ENCODE data around the gene CFAP92.

CFAP92 gene

DNA sequence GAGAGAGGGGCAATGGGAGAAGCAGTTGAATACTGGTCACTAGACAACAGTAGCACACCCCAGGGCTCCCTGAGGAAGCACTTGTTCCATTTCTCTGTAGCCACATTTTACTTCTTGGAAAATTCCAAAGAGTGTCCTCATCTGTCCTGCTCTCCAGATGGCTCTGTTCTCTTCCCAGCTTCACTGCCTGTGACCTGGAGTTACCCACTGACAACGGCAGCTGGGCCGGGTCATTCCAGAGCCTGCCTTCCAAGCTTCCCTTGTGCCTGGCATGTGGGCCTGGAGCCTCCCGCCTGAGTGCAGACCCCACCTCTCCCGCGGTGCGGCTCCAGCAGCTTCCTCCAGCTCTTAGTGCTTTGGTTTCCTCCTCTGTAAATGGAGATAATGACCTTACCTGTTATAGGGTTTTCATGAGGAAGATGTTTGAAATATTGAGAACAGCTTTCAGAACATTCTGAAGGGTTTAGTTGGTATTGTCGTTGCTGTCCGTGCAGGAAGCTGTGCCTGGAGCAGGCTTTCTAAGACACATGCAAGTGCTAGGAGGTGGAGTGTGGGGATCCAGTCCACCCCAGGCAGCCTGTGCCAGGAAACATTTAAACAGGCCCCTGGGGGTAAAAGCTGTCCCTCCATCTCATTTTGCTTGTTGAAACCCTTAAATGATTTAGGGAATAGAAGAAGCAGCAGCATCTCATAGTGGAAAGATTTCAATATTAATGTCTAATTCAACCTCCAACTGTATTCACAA, 32.0 kb upstream of the CFAP92 start:
- DNase-seq = no peak

DNA sequence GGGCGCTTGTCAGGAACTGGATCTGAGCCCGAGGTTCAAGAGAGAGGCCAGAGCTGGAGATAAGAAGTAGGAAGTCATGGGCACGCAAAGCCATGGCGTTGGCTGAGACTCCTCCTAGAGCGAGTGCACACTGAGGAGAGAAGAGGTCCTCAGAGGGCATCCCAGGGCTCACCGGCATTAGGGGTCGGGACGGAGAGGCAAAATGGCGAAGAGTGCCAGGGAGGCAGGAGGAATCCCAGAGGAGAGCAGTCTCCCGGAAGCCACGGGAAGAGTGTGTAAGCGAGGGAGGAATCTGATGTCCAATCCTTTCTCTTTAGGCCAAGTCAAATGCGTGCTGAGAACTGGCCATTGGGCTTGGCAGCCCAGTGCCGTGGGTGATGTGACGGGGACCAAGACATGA, 31.2 kb upstream of the CFAP92 start:
- DNase-seq = no peak

DNA sequence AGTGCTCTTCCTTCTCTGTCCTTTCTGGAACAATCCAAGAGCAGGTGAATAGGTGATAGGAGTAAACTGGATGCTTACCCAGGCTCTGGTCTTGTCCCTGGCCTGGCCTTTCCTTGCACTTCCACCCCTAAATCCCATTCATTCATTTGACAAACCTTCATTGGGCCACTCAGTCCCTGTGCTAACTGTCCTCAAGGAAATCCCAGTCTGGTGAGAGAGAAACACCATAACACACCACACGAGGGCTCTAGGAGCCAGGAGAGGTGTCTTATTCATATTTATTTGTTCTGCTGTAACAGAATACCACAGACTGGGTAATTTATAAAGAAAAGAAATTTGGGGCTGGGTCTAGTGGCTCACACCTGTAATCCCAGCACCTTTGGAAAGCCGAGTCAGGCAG, 30.0 kb upstream of the CFAP92 start:
- no peak for DNase-seq

DNA sequence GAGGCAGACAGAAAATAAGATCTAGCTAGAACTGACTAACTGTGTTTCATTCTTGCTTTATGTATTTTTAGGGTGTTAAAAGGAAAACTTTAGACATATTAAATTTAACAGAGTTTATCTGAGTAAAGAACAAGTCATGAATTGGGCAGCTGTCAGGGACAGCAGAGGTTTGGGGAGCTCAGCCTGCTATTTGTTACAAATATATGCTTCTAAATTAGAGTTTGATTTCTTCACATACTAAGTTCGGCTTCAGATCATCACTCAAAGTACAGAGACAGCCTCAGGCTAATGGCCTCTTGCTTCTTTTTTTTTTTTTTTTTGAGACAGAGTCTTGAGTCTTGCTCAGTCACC, 29.1 kb upstream of the CFAP92 start:
- no peak for DNase-seq

DNA sequence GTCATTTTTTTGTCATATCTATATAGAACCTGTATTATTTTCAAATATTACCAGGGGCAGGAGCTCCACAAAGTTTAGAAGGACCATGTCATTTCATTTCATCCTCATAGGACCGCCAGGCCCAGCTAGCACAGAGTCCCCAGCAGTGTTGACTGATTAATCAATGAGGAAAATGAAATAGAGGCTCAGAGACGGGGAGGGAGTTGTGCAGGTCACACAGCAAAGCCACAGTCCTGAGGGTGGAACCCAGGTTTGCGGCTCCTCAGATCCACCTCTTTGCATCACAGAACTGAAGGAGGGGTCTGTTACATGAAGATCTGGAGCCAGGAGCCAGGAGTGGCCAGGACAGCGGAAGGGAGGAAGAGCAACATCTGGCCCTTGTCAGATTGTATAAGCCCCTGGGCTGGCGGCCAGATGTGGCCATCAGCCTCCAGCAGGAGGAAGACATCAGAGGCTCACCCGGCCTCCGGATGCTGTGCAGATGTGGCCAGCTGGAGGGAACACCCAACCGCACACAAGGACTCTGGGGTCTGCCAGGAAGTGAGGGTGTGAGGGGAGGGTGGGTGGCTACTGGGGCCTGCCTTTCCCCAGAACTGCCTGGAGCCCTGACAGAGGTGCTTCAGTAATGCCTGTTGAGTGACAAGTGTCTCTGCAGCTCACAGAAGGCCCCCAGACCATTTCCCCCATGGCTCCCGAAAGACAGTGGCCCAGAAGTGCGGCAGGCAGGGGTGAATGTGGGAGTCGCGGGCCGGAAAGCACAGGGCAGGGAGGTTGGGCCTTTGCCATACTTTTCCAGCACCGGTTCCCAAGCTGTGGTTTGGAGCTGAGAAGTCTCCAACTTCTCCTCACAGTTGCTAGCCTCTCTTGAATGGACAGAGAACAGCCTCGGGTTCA, 28.5 kb upstream of the CFAP92 start:
- no peak for DNase-seq

DNA sequence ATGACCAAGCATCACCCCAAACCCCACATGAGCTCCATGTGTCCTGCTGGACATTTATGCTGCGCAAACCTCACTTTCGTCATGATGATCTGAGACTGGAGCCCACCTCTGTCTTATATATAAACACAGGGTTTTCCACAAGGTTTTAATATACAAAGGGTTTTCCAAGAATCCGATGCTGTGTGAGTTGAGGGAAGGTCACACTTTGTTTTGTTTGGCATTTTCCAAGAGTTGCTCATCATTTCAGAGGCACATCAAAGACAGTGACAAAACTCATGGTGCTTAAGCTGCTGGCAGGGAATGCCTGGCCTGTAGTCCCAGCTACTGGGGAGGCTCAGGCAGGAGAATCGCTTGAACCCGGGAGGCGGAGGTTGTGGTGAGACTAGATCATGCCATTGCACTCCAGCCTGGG, 27.3 kb upstream of the CFAP92 start:
- DNase-seq = no peak

DNA sequence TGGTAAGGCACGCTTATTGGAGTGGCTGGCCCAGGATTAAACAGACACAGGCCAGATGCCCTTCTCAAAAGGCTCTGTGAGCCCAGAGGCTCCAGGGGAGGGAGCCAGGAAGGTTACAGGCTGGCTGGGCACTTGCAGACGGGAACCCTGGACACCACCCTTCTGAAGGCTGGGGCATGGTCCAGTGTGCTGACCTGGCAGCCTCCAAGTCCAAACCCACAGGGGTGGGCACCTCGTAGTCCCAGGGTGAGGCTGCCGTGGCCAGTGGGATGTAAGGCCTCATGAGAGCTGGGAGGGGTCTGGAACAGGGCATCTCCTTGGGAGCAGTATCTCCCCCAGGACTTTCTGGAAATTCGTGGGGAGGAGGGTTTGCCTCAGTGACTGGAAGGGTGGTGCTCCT, 26.8 kb upstream of the CFAP92 start:
- DNase-seq = no peak

DNA sequence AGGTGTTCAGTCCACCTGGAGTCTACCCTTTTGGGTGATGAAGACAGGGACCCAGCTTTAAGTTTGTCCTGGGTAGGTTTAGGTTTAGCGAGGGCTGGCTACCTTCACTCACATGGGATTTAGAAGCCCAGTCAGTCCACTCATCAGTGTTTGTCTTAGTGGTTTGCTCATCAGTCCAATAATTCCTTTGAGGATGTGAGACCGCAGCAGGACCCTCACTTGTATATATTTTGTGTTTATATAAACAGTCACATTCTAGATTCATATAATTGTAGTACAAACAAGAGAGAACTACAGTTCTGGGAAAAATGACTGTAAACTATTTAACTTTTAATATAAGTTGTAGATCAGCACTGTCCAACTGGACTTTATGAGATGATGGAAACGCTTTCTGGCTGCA, 25.4 kb upstream of the CFAP92 start:
- no peak for DNase-seq

DNA sequence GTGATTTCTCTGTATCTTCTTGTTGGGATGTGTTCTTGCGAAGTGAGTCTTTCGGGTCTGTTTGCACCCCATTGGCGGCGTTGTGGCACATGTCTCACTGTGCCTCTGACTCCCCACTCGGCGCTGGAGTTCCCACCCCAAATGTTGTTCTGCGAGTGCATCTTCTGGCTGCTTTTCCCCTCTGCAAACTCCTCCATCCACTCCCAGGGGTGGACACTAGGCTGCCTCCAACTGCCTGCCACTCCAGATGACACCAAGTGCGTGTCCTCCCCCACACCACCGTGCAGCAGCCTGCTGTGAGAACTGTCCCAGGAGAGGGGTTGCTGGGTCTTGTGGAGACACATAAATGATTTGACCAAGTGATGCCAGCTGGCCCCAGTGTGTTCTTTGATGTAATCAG, 24.9 kb upstream of the CFAP92 start:
- no peak for DNase-seq

DNA sequence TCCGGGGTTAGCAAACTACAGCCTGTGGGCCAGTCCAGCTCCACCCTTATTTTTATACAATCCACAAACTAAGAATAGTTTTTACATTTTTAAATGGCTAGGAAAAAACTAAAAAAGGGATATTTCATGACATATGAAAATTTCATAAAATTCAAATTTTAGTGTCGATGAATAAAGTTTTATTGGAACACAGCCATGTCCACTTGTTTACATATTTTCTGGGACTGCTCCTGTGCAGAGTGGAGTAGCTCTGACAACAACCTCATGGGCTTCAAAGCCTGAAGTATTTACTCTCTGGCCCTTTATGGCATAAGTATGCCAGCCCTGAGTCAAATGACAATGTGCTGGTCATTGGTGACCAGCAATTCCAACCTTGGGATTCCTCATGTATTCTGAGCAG, 24.4 kb upstream of the CFAP92 start:
- DNase-seq = no peak

DNA sequence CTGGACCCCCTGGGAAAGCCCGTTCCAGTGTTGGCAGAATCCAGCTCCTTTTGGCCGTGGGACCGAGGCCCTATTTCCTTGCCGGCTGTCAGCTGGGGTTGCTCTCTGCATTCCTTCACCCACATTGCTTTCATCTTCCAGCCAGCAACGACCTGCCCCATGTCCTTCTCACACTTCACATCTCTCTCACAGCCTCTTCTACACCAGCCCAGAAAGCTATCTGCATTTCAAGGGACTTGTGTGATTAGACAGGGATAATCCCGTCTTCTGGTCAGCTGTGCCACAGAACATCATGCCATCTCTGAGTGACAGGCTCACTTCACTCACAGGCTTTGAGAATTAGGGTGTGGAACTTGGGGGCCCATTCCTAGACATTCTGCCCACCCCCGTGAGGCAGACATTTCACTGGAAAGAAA, 23.6 kb upstream of the CFAP92 start:
- no peak for DNase-seq

DNA sequence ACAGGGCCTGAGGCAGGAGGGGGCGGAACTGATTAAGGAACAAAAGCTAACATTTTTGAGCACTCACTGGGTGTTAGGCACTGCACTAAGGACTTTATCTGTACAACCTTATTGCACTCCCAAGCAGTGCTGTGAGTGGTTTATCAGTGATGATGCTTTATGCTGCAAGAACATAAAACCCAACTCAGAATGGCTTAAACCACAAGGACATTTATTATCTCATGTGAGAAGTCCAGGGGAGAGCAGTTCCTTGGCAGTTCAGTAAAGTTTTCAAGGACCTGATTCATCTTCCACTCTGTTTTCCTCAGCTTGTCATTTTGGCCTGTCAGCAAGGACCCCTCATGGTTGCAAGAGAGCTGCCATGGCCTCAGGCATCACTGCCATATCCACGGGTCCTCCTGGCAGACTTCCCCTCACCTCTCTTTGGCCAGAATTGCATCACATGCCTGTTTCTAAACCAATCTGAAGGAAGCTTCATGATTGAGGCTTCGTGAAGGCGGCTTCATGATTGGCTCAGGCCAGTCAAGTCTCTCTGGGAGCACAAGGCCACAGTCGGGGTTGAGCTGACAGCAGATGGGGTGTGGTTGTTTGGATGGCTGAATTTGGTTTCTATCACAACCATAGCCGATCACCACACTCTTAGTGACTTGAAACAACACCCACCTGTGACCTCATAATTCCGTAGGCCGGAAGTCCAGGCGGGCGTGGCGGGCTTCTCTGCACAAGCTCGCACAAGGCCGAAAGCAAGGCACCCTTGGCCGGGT, 23.0 kb upstream of the CFAP92 start:
- no peak for DNase-seq

DNA sequence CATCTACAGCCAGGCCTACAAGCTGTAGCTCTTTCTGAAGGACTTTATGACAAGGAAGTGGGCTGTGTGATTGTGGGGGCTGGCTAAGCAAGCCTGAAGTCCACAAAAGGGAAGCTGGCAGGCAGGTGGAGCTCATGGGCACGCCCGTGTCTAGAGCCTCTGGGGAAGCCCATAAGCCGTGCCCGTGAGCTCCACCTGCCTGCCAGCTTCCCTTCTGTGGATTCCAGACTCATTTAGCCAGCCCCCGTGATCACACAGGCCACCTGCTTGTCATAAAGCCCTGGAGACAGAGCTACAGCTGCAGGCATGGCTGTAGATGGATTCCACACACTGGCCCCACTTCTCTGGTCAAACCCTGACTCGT, 22.5 kb upstream of the CFAP92 start:
- peak; percentile 91 for DNase-seq

DNA sequence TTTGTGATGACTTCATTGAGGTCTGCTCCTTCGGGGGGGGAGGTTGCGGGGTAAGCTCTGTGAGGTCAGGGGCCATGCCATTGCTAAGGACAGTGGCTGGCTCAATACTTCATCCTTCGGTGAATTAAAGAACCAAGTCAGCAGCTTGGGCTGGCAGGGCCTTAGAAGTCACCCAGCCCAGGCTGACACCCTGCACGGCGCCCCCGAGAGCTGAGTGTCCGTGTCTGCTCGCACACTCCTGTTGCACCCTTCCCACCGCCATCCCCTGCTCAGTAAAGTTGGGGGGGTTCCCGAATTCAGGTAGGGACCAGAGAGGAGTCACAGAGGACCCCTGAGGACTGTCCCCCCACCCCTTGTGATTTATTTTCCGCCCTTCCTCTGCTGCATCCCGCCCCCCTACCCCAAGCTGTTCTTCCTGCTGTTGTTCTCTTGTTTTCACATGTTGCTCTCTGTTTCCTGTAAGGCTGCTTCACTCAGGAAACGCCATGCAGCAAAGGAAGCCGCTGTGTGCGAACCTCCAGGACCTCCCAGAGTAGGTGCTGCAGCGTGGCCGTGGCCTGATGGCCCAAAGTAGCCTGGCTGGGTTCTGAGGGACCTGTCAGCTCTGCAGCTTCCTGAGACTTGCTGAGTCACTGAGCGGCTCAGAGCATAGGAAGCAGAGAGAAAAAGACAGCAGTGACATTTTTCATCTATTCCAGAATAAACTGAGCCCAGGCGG, 21.7 kb upstream of the CFAP92 start:
- DNase-seq = no peak

DNA sequence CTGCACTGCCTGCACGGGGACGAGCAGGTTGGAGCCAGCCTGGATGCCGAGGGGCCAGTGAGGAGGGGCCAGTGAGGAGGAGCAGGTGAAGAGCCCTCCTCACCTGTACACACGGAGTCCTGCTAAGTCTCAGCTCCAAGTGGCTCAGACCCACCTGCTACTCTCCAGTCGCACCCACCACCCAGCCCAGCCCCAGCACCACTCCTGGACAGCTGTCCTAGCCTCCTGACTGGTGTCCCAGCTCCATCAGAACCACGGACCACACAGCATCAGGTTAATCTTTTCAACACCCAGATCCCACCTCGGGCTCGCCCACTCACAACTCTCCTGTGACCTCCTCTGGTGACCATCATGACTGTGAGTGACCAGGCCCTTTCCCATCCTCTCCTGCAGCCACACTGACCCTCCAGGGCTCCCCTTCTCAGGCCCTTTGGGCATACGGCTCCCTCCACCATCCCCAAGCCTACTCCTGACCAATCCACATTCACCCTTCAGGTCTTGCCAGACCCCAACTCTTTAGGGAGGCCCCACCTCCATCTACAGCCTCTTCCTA, 21.0 kb upstream of the CFAP92 start:
- no peak for DNase-seq

DNA sequence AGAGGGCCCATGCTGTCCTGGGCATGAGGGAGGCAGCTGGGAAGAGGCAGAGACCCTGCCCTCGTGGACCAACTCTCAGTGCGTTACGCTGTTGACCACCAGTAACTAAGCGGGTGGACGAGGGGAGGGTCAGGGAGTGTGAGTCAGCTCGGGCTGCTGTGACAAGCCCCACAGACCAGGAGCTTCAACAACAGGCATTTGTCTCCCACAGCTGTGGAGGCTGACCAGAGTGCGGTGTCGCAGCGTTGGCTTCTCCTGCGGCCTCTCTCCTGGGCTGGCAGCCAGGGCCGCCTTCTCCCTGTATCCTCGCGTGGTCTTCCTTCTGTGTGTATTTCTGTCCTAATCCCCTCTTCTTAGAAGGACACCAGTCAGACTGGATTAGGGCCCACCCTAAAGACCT, 20.3 kb upstream of the CFAP92 start:
- no peak for DNase-seq

DNA sequence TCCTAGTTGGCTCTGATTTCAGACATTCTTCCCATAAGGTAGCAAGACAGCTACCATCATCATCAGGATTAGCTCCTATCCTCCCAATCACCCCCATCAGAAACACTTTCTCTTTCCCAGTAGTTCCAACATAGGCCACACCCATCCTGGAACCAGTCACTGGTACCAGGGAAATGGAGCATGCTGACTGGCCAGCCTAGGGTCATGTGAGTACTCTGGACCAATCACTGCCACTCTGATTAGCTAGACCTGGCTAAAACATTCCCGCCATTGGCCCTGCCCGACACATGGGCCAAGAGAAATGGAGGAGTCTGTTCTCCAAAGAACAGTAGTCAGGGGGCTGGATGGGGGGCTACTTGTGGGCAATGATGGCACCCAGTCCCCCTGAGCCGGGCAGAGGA, 19.6 kb upstream of the CFAP92 start:
- no peak for DNase-seq

DNA sequence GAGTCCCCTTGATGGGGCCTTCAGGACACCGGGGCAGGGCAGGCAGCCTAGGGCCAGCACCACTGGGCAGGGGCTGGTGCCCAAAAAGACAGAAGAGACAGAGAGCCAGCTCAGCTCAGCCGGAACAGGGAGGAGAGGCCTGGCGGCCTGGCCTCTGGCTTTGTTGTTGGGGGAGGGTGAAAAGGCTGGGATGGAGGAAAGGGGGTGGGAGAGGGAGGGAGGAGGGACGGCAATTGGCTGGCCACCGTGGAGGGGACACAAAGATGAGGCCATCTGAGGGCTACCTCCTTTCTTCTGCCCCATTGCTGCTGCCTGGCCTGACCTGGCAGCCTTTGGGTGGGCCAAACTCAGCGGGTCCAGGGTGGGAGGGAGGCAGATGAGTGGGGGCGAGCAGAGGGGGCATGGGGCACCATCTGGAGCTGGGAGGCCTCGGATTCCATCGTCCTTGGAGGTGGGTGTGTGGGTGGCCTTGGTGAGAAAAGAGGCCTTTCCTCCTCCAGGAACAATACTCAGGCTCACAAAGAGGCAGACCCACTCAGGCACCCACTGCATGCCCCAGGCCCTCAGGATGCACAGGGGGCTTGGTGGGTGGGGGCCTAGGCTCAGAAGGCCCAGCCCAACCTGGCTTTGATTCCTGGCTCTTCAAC, 16.6 kb upstream of the CFAP92 start:
- no peak for DNase-seq

DNA sequence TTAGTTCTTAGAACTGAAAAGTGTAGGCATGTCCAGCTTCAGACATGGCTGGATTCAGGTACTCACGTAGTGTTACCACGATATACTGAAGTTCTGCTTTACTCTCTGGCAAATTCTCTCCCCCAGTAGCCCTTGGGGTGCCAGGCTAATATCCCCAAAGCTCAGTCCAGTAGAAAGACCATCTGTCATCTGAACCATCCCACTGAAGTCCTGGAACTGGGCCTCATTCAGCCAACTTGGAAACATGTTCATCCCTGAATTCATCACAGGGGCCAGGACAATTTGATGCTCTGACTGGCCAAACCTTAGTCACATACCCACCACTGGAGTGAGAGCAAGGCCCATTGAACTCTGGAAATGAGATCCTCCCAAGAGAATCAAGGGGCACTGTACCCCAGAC, 15.4 kb upstream of the CFAP92 start:
- DNase-seq = no peak

DNA sequence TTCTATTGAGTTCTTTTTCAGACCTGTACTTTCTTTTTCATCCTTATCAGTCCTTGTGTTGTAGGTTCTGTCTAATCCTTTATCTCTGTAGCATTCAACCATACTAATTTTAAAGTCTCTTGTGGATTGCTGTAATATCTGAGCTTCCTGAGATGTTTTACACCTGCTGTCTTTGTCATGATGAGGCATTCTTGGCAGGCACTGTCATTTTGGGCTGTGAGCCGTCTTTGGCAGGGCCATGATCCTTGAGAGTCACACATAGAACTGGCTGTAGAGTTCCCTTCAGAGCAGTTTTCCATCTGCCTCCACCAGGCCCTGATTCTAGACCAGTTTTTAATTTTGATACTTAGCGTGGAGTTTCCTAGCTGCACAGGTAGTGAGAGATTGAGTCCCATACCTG, 13.9 kb upstream of the CFAP92 start:
- no peak for DNase-seq

DNA sequence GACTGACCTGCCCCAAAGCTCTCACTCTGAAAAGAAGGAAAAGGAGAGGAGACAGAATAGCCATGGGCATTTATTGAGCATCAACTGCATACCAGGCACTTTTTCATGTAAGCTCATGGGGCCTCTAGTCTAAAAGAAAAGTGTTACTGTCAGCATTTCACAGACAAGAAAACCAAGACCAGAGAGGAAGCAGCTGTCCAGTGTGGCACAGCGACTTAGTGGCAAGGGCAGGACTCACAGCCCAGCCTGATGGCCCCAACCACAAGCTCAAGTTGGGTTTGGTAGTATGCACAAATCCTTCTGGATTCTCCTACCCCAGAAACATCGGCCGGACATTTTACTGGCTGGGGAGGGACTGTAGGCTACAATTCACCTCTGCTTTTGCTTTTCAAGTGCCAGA, 13.0 kb upstream of the CFAP92 start:
- DNase-seq = no peak

Measured in SHP77 treated with DMSO at 0.1 percent for 48 hours (cell line).